Measurements from ENCODE around the gene PRDM16.

Gene PRDM16

DNA sequence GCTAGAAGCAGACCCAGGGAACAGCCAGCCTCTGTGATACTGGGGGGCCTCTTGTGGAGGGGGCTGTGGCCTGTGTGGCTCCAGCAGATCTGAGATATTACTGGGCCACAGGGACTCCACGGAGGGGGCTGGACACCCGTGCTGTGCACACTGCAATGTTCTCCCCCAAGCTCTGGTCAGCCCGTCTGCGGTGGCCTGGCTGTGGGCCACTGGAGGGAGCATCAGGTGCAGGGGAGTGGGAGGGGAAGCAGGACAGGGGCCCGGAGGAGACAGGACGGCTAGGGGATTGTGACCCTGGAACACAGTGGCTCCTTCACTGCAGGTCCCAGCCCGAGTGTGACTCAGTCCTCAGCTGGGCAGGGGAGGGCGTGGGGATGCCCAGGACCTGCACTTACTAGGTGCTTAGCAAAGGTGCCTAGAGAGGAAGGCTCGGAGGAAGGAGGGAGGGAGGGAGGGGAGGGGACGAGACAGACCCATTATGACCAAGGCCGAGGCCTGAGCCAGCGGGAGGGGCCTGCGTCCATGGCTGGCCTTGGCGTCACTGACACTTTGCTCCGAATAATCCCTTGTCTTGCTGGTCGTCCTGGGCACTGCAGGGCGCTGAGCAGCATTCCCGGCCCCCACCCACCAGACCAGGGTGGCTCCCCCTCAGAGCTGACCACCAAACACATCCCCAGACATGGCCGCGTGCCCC lies 44.2 kb downstream of the PRDM16 start:
- in situ Hi-C loops (cut with HindIII; ENCODE audit: low pct_ligation_motif_present, low pct_unique_long_range_greater_than_20kb, low sequenced_read_pairs) = no loop called here
- DNase-seq = no peak

- in situ Hi-C loops (cut with HindIII; ENCODE audit: low pct_ligation_motif_present, low pct_unique_long_range_greater_than_20kb, low sequenced_read_pairs) = no loop called here
- no peak for DNase-seq
Measured at GRCh38 chr1:3113741-3114056, 44.7 kb downstream of the PRDM16 start.

GRCh38 chr1:3114131-3114744 lies 45.2 kb downstream of the PRDM16 start:
- in situ Hi-C loops (cut with HindIII; ENCODE audit: low pct_ligation_motif_present, low pct_unique_long_range_greater_than_20kb, low sequenced_read_pairs) = no loop called here
- no peak for DNase-seq

GRCh38 chr1:3114846-3115245 lies 45.8 kb downstream of the PRDM16 start:
- in situ Hi-C loops (cut with HindIII; ENCODE audit: low pct_ligation_motif_present, low pct_unique_long_range_greater_than_20kb, low sequenced_read_pairs) = no loop called here

DNA sequence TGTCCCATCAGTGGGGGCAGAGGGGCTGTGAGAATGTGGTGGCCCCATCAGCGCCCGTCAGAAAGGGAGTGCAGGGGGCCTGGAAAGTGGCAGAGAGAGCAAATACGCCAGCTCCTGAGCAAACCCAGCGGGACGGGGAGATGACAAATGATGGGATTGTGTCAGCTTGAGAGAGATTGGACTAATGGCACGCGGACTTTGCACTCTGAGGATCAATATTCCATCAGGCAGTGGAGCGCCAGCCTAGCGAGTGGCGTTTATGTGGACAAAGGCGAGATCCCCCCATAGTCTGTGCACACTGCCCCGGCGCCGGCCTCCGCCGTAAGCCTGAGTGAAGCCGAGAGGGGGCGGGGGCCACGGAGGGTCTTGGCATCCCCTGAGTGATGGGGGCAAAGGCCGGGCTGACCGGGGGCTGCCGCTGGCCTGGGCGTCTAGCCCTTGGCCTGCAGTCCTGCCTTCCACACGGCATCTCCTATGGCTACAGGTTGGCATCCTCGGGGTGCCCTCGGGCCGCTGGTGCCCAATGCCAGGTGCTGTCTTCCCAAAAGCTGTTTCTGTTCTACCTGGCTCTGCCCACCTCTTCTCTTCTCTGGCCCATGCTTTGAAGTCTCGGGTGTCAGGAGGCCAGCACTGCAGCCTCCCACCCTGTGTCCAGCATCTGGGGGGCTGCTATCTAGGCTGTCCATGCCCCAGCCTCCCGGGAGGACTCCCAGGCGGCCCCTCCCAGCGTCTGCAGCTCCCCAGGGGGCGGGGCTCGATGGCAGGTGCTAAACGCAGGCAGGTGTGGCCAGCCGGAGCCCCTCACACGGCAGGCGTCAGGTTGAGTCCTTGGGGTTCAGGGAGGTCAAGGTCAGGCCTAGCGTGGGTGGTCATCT lies 46.5 kb downstream of the PRDM16 start:
- DNase-seq = no peak
- in situ Hi-C loops (cut with HindIII; ENCODE audit: low pct_ligation_motif_present, low pct_unique_long_range_greater_than_20kb, low sequenced_read_pairs) = no loop called here

More at GRCh38 chr1:3114846-3115245, 45.8 kb downstream of the PRDM16 start:
- DNase-seq = no peak

GRCh38 chr1:3116150-3116510 lies 47.1 kb downstream of the PRDM16 start:
- in situ Hi-C loops (cut with HindIII; ENCODE audit: low pct_ligation_motif_present, low pct_unique_long_range_greater_than_20kb, low sequenced_read_pairs) = no loop called here
- no peak for DNase-seq

- DNase-seq = no peak
- in situ Hi-C loops (cut with HindIII; ENCODE audit: low pct_ligation_motif_present, low pct_unique_long_range_greater_than_20kb, low sequenced_read_pairs) = no loop called here
Measured at GRCh38 chr1:3116560-3116959, 47.6 kb downstream of the PRDM16 start.

DNA sequence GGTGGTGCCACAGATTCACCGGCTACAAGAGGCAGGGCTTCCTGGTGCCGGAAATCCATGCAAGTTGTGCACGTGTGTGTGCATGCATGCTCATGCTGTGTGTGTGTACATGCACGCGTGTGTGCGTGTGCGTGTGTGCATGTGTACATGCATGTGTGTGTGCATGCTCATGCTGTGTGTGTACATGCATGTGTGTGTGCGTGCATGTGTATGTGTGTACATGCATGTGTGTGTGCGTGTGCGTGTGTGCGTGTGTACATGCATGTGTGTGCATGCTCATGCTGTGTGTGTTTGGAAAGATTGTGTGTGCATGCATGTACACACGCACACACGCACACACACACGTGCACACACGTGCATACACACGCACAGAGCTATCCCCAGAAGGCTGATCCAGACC lies 48.9 kb downstream of the PRDM16 start:
- in situ Hi-C loops (cut with HindIII; ENCODE audit: low pct_ligation_motif_present, low pct_unique_long_range_greater_than_20kb, low sequenced_read_pairs) = no loop called here
- DNase-seq = no peak

DNA sequence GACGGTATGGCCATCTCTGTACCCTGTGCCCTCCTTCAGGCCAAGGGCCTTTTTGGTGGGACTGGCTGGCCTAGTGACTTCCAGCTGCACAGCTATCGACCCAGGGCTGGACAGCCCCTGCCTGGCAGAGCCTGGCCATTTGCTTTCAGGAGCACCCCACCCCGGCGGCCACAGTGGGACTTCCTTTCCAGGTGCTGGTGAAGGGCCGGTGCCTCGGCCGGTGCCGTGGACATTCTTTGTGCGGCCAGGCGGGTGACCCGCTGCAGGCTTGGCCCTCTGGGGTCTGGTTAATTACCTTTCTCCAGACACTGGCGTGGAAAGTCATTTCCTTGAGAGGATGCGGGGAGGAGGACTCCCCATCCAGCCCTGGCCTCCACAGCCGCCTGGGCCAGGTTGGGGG lies 50.1 kb downstream of the PRDM16 start:
- DNase-seq = no peak
- in situ Hi-C loops (cut with HindIII; ENCODE audit: low pct_ligation_motif_present, low pct_unique_long_range_greater_than_20kb, low sequenced_read_pairs) = no loop called here

DNA sequence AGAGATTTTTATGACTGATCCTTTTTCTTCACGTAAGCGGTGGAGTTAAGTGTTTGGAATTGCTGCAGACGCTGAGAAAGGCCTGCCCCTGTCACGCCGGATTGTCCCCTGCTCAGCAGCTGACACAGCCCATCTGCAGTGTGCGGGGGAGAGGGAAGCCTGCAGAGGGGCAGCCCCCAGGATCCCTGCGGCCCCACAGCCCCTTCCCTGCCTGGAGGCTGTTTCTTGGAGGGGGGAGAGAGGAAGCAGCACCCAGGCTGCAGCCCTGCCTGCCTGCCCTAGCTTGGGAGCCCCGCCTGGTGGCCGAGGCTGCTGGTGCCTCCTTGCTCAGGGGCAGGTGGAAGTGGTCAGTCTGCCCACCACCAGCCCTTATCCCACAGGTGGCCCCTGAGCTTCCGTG lies 50.7 kb downstream of the PRDM16 start:
- DNase-seq = no peak
- in situ Hi-C loops (cut with HindIII; ENCODE audit: low pct_ligation_motif_present, low pct_unique_long_range_greater_than_20kb, low sequenced_read_pairs) = no loop called here

- in situ Hi-C loops (cut with HindIII; ENCODE audit: low pct_ligation_motif_present, low pct_unique_long_range_greater_than_20kb, low sequenced_read_pairs) = no loop called here
- DNase-seq = no peak
Measured at GRCh38 chr1:3120140-3120539, 51.1 kb downstream of the PRDM16 start.

- in situ Hi-C loops (cut with HindIII; ENCODE audit: low pct_ligation_motif_present, low pct_unique_long_range_greater_than_20kb, low sequenced_read_pairs) = no loop called here
Measured at GRCh38 chr1:3120994-3121393, 52.0 kb downstream of the PRDM16 start.

DNA sequence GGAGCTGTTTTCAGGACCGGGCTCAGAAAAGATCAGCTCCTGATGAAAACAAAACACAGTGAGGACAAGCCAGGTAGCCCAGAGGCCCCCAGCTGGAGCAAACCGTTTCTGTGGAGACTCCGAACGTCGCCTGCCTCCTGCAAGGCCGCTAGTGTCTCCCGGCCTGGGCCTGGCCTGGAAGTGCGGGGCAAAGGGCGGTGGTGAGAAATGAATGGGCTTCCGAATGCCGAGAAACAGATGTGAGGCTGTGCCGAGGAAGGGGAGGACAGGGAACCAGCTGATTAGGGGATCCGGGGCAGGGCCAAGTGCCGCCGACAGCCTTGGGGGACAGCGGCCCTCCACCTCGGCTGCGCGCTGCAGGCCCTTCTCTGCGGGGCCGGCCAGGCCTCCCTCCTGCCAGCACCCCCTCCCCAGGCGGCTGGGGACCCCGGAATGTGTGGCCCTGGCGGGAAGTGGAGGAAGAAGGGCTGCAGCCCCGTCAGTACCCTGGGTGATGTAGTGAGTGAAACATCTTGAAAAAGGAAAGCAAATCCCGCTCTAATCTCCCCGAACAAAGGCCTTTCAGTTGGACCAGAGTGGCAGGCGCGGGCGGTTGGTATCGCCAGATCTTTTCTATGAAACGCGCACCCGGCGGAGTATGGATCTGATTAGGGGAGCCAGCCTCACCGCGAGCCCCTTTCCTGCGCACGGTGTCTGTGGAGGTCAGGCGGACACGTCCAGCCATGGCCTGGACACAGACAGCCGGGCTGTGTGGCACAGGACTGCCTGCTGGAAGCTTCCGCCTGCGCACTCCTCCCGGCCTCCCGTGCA lies 52.6 kb downstream of the PRDM16 start:
- in situ Hi-C loops (cut with HindIII; ENCODE audit: low pct_ligation_motif_present, low pct_unique_long_range_greater_than_20kb, low sequenced_read_pairs) = no loop called here
- DNase-seq = no peak

More at GRCh38 chr1:3120994-3121393, 52.0 kb downstream of the PRDM16 start:
- no peak for DNase-seq

- in situ Hi-C loops (cut with HindIII; ENCODE audit: low pct_ligation_motif_present, low pct_unique_long_range_greater_than_20kb, low sequenced_read_pairs) = no loop called here
- no peak for DNase-seq
Measured at GRCh38 chr1:3122311-3122710, 53.3 kb downstream of the PRDM16 start.

DNA sequence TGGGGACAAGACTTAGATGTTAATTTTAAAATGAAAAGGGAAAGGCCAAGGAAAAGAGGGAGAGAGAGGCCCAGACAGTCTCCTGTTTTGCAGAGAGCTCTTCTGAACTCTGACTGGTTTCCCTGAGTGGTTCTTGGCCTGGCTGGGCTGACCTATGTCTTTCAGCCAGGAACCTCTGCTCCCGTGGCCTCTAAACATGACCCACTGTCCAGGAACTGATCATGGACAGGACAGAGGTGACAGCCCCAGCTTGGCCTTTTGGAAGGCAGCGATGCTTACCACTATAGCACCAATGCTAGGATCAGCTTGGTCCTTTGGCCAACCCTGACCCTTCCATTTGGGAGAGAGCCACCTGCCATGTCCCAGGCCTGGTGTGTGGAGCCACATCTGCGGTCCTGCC lies 55.2 kb downstream of the PRDM16 start:
- in situ Hi-C loops (cut with HindIII; ENCODE audit: low pct_ligation_motif_present, low pct_unique_long_range_greater_than_20kb, low sequenced_read_pairs) = no loop called here
- DNase-seq = no peak

GRCh38 chr1:3125078-3125477 lies 56.1 kb downstream of the PRDM16 start:
- DNase-seq = no peak
- in situ Hi-C loops (cut with HindIII; ENCODE audit: low pct_ligation_motif_present, low pct_unique_long_range_greater_than_20kb, low sequenced_read_pairs) = no loop called here

DNA sequence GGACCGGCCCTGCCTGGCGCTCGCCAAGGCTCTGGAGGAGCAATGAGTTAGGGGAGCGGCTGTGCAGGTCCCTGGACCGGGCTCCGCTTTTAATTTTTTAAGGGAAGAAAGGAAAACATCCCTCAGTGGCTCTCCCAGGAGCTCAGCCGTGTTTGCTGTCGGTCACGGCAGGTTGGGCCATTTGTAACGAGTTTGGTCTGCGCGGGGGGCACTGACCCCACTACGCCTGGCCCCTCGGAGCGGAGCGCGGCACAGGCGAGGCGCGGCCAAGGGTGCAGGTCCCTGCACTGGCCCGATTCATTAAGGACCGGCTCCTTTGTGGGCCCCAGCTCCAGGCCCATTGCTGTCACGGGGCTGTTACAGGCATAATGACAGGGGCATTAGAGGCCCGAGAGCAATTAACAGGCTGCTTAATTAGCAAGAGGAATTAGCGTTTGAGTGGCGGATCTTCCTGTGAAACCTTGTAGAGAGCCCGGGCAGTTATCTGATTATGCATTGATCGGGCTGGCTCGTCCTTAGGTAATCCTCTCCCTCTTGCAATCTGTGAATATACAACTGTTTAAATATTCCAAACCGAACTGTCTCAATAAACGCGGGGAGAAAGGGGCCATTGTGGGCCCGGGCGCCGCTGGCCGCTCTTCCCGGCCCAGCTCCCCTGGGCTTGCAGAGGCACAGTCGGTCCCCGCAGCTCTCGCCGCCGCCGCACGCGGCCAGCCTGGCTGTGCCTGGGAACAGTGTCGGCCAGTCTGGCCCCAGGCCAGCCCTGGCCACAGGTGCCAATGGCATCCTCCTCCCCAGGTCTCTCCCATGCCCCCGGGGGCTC lies 56.8 kb downstream of the PRDM16 start:
- in situ Hi-C loops (cut with HindIII; ENCODE audit: low pct_ligation_motif_present, low pct_unique_long_range_greater_than_20kb, low sequenced_read_pairs) = no loop called here
- DNase-seq = no peak

All from ACHN (cell line).